SU-DHL-6 (cell line): ENCODE data around the gene PCDHGA3.
A peak's percentile ranks its signal among the peaks of the same experiment; 100 is the strongest.

Experiments used
- H2AFZ ChIP-seq: fragments of 200-600 bp; sonication (generic); 2 replicates; pipeline ENCODE4 v1.6.1; 2014; ENCODE audit warnings: low read depth, mild to moderate bottlenecking, moderate library complexity, mixed read lengths, antibody characterized with exemption, low read length; ENCODE audit not compliant: severe bottlenecking
- H3F3A ChIP-seq: fragments of 200-600 bp; shearing (Covaris generic); 2 replicates; pipeline ENCODE4 v1.6.0; 2016; ENCODE audit warnings: antibody characterized with exemption, mild to moderate bottlenecking; ENCODE audit not compliant: insufficient read depth
- H3K27ac ChIP-seq: fragments of 200-600 bp; sonication (generic); 2 replicates; pipeline ENCODE4 v1.5.1; 2016; ENCODE audit warnings: low read depth, mild to moderate bottlenecking, low read length, moderate library complexity, mixed read lengths
- H3K27me3 ChIP-seq: fragments of 200-600 bp; sonication (generic), shearing (Covaris generic); 2 replicates; pipeline ENCODE4 v1.6.0; 2014; ENCODE audit warnings: mild to moderate bottlenecking, low read length
- H3K36me3 ChIP-seq: fragments of 200-600 bp; sonication (generic); 2 replicates; pipeline ENCODE4 v1.6.1; 2014; ENCODE audit warnings: mild to moderate bottlenecking, low read length, mixed read lengths
- H3K4me2 ChIP-seq: fragments of 300-600, 200-600 bp; shearing (Covaris generic), sonication (generic); 2 replicates; pipeline ENCODE4 v1.6.0; 2014; ENCODE audit warnings: low read length, low read depth, mild to moderate bottlenecking; ENCODE audit not compliant: poor library complexity, severe bottlenecking
- H3K4me3 ChIP-seq: fragments of 200-600 bp; sonication (generic); 2 replicates; pipeline ENCODE4 v1.5.1; 2014; ENCODE audit warnings: antibody characterized with exemption, low read length, mild to moderate bottlenecking, mixed read lengths; ENCODE audit not compliant: insufficient read depth, poor library complexity, severe bottlenecking
- H3K79me2 ChIP-seq: fragments of 200-600 bp; sonication (generic); 2 replicates; pipeline ENCODE4 v1.6.1; 2014; ENCODE audit warnings: mild to moderate bottlenecking, low read length, moderate library complexity; ENCODE audit not compliant: insufficient read depth
- H3K9ac ChIP-seq: fragments of 200-600 bp; sonication (generic); 2 replicates; pipeline ENCODE4 v1.7.0; 2014; ENCODE audit warnings: mild to moderate bottlenecking, low read length
- H3K9me2 ChIP-seq: fragments of 200-600 bp; sonication (generic); replicated peaks from 2 replicates; pipeline ENCODE4 v1.6.1; 2014; ENCODE audit warnings: low read length; ENCODE audit not compliant: insufficient read depth
- H3K9me3 ChIP-seq: fragments of 200-600 bp; sonication (generic); 2 replicates; pipeline ENCODE4 v1.6.1; 2014; ENCODE audit warnings: low read length, mixed read lengths; ENCODE audit not compliant: insufficient read depth
- H4K20me1 ChIP-seq: fragments of 200-600 bp; sonication (generic); 2 replicates; pipeline ENCODE4 v1.6.1; 2014; ENCODE audit warnings: low read depth, mild to moderate bottlenecking, antibody characterized with exemption, low read length, moderate library complexity, mixed read lengths
- EZH2phosphoT487 ChIP-seq: fragments of 200-600 bp; sonication (generic), shearing (Covaris generic); conservative IDR thresholded peaks from 2 replicates; pipeline ENCODE4 v1.6.1; 2018; ENCODE audit warnings: mild to moderate bottlenecking, antibody characterized with exemption, low read length, moderate library complexity, mixed read lengths
- TF ChIP-seq, protein P1 (sequence below): fragments of 200-600 bp; sonication (generic); IDR thresholded peaks from one replicate; pipeline ENCODE4 v1.5.1; 2017; ENCODE audit warnings: antibody characterized with exemption, mild to moderate bottlenecking, low read length, moderate library complexity; ENCODE audit not compliant: insufficient read depth, poor library complexity, severe bottlenecking

The PCDHGA3 gene

DNA sequence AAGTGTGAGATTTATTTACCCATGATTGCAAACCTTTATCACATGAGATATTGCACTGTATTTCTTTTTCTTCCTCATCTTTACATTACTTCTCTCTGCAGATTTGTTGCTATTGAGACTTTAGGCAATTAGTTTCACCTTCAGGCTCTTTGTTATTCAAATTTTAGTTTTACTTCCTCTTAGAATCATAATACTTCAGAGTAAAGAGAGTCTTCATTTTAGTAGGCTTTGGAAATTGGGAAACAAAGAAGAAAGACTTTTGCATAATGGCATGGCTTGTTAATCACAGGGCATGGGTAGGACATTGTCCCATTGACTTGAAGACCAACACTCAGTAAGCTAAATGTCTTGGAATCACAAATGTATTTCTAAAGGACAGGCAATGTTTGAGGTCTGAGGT, 19.1 kb downstream of the PCDHGA3 start:
- H3K79me2 ChIP-seq: no peaks in the 10 kb centered on the region
- H3K4me3 ChIP-seq: peak overlapping the region; percentile 36
- H3K9me2 ChIP-seq: no peaks in the 10 kb centered on the region
- H3F3A ChIP-seq: peaks cover 4% of the 10 kb centered on the region; the same call in 1 of the 2 replicates
- peak overlapping the region; percentile 55 for H3K27ac ChIP-seq
- no peaks in the 10 kb centered on the region for H4K20me1 ChIP-seq
- TF ChIP-seq EZH2phosphoT487: no peak
- TF ChIP-seq, protein P1, sequence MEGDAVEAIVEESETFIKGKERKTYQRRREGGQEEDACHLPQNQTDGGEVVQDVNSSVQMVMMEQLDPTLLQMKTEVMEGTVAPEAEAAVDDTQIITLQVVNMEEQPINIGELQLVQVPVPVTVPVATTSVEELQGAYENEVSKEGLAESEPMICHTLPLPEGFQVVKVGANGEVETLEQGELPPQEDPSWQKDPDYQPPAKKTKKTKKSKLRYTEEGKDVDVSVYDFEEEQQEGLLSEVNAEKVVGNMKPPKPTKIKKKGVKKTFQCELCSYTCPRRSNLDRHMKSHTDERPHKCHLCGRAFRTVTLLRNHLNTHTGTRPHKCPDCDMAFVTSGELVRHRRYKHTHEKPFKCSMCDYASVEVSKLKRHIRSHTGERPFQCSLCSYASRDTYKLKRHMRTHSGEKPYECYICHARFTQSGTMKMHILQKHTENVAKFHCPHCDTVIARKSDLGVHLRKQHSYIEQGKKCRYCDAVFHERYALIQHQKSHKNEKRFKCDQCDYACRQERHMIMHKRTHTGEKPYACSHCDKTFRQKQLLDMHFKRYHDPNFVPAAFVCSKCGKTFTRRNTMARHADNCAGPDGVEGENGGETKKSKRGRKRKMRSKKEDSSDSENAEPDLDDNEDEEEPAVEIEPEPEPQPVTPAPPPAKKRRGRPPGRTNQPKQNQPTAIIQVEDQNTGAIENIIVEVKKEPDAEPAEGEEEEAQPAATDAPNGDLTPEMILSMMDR: no peak
- H3K9ac ChIP-seq: 0 out of 2 replicates have a peak overlapping the region, but pooled peaks have one; percentile 5
- peak overlapping the region; percentile 61 for H3K4me2 ChIP-seq
- H3K27me3 ChIP-seq: no peaks in the 10 kb centered on the region
- peaks cover 10% of the 10 kb centered on the region; the same call in 1 of the 2 replicates for H3K36me3 ChIP-seq
- no peak overlapping the region for H2AFZ ChIP-seq
- peaks cover 32% of the 10 kb centered on the region; the same call in 1 of the 2 replicates for H3K9me3 ChIP-seq

DNA sequence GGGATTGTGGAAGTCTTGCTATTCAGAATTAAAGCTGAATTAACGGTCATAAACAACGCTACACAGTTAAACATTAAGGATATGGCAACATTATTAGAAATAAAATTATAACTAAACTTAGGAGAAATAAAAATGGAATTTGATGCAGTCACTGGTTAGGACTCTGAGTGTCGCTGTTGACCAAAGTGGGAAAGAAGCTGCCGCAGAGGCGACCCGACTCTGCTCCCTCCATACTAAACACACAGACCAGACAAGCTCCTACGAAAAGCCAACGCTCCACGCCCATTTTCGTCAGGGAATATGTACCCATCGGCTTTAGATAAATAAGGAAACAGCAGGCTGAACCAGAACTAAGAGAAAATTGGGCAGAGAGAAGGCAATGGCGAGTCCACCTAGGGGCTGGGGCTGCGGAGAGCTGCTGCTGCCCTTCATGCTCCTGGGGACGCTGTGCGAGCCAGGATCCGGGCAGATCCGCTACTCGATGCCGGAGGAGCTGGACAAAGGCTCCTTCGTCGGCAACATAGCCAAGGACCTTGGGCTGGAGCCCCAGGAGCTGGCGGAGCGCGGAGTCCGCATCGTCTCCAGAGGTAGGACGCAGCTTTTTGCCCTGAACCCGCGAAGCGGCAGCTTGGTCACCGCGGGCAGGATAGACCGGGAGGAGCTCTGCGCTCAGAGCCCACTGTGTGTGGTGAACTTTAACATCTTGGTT, 20.5 kb downstream of the PCDHGA3 start, which contains the start of gene PCDHGA5:
TSS of gene PCDHGA5 (plus strand) at position 211 of the 709 bp plus-strand sequence. CDS start at position 380, 169 bp downstream.
- H3K4me2 ChIP-seq: peak within 1 kb of the TSS; percentile 61
- no peaks in the 10 kb centered on the region for H3K79me2 ChIP-seq
- no peak within 1 kb of the TSS for H2AFZ ChIP-seq
- no peaks in the 10 kb centered on the region for H4K20me1 ChIP-seq
- H3K4me3 ChIP-seq: peak within 1 kb of the TSS; percentile 36
- peaks cover 10% of the 10 kb centered on the region; the same call in 1 of the 2 replicates for H3K36me3 ChIP-seq
- no peaks in the 10 kb centered on the region for H3K27me3 ChIP-seq
- peaks cover 7% of the 10 kb centered on the region; the same call in 1 of the 2 replicates for H3F3A ChIP-seq
- H3K9me2 ChIP-seq: no peaks in the 10 kb centered on the region
- H3K27ac ChIP-seq: peak within 1 kb of the TSS; percentile 55
- 0 out of 2 replicates have a peak within 1 kb of the TSS, but pooled peaks have one; percentile 5 for H3K9ac ChIP-seq
- H3K9me3 ChIP-seq: peaks cover 32% of the 10 kb centered on the region; the same call in 1 of the 2 replicates
- no peak for TF ChIP-seq EZH2phosphoT487
- TF ChIP-seq, protein P1: no peak

DNA sequence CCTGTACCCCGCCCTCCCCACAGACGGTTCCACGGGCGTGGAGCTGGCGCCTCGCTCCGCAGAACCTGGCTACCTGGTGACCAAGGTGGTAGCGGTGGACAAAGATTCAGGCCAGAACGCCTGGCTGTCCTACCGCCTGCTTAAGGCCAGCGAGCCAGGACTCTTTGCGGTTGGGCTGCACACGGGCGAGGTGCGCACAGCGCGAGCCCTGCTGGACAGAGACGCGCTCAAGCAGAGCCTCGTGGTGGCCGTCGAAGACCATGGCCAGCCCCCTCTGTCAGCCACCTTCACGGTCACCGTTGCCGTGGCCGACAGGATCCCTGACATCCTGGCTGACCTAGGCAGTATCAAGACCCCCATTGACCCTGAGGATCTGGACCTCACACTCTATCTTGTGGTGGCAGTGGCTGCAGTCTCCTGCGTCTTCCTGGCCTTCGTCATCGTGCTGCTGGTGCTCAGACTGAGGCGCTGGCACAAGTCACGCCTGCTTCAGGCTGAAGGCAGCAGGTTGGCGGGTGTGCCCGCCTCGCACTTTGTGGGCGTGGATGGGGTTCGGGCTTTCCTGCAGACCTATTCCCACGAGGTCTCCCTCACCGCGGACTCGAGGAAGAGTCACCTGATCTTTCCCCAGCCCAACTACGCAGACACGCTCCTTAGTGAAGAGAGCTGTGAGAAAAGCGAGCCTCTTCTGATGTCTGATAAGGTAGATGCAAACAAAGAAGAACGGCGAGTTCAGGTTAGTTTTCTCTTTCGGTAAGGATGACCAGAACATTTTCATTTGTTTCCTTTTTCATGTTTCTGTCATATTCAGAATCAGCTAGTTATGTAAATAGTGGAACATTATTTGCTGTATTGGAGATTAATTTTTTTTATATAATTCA, 22.6 kb downstream of the PCDHGA3 start:
- H3K27ac ChIP-seq: no peak overlapping the region
- TF ChIP-seq EZH2phosphoT487: no peak
- TF ChIP-seq, protein P1: no peak
- H3K4me2 ChIP-seq: no peak overlapping the region
- H4K20me1 ChIP-seq: no peaks in the 10 kb centered on the region
- H3K9ac ChIP-seq: no peak overlapping the region
- H3K9me3 ChIP-seq: peaks cover 35% of the 10 kb centered on the region; the same call in 1 of the 2 replicates
- H2AFZ ChIP-seq: no peak overlapping the region
- peaks cover 7% of the 10 kb centered on the region; the same call in 1 of the 2 replicates for H3F3A ChIP-seq
- no peaks in the 10 kb centered on the region; the same call in 1 of the 2 replicates for H3K79me2 ChIP-seq
- no peaks in the 10 kb centered on the region for H3K27me3 ChIP-seq
- H3K4me3 ChIP-seq: no peak overlapping the region
- no peaks in the 10 kb centered on the region for H3K9me2 ChIP-seq
- peaks cover 17% of the 10 kb centered on the region; the same call in 1 of the 2 replicates for H3K36me3 ChIP-seq
